ENCODE measurements around the gene C7orf25.

GRCh38 chr7:42960762-42961161 lies 48.9 kb upstream of the C7orf25 start:
- TF ChIP-seq, protein P1, sequence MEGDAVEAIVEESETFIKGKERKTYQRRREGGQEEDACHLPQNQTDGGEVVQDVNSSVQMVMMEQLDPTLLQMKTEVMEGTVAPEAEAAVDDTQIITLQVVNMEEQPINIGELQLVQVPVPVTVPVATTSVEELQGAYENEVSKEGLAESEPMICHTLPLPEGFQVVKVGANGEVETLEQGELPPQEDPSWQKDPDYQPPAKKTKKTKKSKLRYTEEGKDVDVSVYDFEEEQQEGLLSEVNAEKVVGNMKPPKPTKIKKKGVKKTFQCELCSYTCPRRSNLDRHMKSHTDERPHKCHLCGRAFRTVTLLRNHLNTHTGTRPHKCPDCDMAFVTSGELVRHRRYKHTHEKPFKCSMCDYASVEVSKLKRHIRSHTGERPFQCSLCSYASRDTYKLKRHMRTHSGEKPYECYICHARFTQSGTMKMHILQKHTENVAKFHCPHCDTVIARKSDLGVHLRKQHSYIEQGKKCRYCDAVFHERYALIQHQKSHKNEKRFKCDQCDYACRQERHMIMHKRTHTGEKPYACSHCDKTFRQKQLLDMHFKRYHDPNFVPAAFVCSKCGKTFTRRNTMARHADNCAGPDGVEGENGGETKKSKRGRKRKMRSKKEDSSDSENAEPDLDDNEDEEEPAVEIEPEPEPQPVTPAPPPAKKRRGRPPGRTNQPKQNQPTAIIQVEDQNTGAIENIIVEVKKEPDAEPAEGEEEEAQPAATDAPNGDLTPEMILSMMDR (IDR thresholded peaks at IDR 0.05 in 8 of 11, conservative IDR thresholded peaks at IDR 0.05 in 3 of 11) = no peak
- TF ChIP-seq POLR2A (IDR thresholded peaks at IDR 0.05) = no peak
